NB4 (cell line): ENCODE results near the gene DDX41.

Source experiments
- MYC ChIP-seq: IDR thresholded peaks from 2 replicates; pipeline ENCODE4 v1.6.1; 2011; ENCODE audit warnings: low read depth, low read length
- POLR2A ChIP-seq: IDR thresholded peaks from 2 replicates; pipeline ENCODE4 v1.6.1; 2011; ENCODE audit warnings: mild to moderate bottlenecking; ENCODE audit not compliant: insufficient read length; ENCODE audit errors: extremely low read depth
- TF ChIP-seq, protein P1 (sequence below): IDR thresholded peaks from one replicate; pipeline ENCODE4 v1.5.1; 2012; ENCODE audit warnings: low read depth, low read length

DNA sequence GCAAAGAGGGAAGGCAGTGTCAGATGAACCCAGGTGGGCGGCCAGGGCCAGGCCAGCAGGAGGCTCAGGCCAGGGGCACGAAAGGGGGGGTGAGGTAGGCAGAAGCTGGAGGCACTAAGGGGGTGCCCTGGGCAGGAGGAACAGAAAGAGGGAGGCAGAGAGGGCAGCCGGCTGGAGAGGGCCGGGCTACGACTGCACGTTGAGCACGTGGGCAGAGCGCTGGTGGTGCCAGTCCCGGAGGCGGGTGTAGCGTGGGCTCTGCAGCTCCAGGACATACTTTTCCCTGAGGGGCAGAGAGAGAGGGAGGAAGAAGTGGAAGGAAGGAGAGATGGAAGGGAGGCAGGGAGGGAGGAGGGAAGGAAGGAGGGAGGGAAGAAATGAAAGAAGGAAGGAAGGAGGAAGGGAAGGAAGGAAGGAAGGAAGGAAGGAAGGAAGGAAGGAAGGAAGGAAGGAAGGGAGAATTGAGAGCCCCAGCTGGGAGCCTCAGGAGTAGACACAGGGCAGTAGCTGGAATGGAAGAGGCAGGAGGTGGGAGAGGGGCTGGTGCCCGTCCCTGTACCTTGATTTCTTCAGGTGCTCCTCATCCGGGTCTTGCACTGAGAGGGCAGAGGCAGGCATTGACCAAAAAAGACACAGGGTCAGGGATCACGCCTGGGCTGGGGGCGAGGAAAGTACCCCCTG lies 26.3 kb downstream of the DDX41 start:
- TF ChIP-seq, protein P1, sequence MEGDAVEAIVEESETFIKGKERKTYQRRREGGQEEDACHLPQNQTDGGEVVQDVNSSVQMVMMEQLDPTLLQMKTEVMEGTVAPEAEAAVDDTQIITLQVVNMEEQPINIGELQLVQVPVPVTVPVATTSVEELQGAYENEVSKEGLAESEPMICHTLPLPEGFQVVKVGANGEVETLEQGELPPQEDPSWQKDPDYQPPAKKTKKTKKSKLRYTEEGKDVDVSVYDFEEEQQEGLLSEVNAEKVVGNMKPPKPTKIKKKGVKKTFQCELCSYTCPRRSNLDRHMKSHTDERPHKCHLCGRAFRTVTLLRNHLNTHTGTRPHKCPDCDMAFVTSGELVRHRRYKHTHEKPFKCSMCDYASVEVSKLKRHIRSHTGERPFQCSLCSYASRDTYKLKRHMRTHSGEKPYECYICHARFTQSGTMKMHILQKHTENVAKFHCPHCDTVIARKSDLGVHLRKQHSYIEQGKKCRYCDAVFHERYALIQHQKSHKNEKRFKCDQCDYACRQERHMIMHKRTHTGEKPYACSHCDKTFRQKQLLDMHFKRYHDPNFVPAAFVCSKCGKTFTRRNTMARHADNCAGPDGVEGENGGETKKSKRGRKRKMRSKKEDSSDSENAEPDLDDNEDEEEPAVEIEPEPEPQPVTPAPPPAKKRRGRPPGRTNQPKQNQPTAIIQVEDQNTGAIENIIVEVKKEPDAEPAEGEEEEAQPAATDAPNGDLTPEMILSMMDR: no peak
- no peak for TF ChIP-seq POLR2A
- no peak for TF ChIP-seq MYC
